ENCODE results near the gene PTDSS2. TPM values are rescaled to one million over a fixed set of nuclear protein-coding genes. Genes with fewer than 3 reads are reported as not detected.

The PTDSS2 gene
- total RNA-seq, 2 donors from 2014 or later: 20.6 to 27.6 TPM

DNA sequence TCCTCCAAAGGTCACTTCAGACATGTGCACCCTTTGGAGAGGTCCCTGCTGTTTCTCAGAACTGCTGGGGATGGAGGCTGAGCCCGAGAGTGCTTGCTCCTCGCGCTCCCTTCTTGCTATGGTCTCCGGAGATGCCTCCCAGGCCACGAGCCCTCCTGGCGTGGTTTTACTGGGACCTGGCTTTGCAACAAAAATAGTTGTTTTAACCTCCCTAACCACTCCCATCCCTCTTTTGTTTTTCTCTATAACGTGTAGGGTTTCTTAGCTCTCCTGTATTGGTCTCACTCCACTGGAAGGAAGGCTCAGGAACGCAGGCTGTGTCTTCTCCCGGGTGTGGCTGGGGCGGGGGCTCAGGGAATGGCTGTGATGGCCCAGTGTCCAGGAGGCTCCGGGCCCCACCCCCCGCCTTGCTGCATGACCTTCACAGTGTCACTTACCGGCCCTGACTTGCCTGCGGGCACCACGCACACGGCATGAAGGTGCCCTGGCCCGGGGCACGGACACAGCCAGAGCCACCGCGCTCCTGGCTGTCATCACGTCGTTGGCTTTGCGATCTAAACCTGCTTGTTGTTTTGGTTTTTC is 5.6 kb downstream of the PTDSS2 start:
- Histone ChIP-seq H3K9ac (ENCODE audit: low read depth in 2 of 2, low read length in 2 of 2) (no peak overlapping the region), H3K27ac (no peak overlapping the region), H3K4me3 (no peak overlapping the region), H3K4me1 (peaks cover 6% of the 10 kb centered on the region), H3K36me3 (no peaks in the 10 kb centered on the region), H3K9me3 (no peaks in the 10 kb centered on the region), H3K27me3 (no peaks in the 10 kb centered on the region)
- intact Hi-C loops (cut with DNase I): no loop called here
- DNase-seq: no peak
- TF ChIP-seq, protein P1, sequence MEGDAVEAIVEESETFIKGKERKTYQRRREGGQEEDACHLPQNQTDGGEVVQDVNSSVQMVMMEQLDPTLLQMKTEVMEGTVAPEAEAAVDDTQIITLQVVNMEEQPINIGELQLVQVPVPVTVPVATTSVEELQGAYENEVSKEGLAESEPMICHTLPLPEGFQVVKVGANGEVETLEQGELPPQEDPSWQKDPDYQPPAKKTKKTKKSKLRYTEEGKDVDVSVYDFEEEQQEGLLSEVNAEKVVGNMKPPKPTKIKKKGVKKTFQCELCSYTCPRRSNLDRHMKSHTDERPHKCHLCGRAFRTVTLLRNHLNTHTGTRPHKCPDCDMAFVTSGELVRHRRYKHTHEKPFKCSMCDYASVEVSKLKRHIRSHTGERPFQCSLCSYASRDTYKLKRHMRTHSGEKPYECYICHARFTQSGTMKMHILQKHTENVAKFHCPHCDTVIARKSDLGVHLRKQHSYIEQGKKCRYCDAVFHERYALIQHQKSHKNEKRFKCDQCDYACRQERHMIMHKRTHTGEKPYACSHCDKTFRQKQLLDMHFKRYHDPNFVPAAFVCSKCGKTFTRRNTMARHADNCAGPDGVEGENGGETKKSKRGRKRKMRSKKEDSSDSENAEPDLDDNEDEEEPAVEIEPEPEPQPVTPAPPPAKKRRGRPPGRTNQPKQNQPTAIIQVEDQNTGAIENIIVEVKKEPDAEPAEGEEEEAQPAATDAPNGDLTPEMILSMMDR (IDR thresholded peaks at IDR 0.05): no peak

GRCh38 chr11:456533-456932 is 6.5 kb downstream of the PTDSS2 start:
- TF ChIP-seq, protein P1 (IDR thresholded peaks at IDR 0.05): no peak
- Histone ChIP-seq H3K4me1 (no peaks in the 10 kb centered on the region), H3K27me3 (no peaks in the 10 kb centered on the region), H3K9ac (ENCODE audit: low read depth in 2 of 2, low read length in 2 of 2) (no peak overlapping the region), H3K36me3 (no peaks in the 10 kb centered on the region), H3K9me3 (no peaks in the 10 kb centered on the region), H3K4me3 (no peak overlapping the region), H3K27ac (no peak overlapping the region)
- no peak for DNase-seq
- intact Hi-C loops (cut with DNase I): no loop called here

DNA sequence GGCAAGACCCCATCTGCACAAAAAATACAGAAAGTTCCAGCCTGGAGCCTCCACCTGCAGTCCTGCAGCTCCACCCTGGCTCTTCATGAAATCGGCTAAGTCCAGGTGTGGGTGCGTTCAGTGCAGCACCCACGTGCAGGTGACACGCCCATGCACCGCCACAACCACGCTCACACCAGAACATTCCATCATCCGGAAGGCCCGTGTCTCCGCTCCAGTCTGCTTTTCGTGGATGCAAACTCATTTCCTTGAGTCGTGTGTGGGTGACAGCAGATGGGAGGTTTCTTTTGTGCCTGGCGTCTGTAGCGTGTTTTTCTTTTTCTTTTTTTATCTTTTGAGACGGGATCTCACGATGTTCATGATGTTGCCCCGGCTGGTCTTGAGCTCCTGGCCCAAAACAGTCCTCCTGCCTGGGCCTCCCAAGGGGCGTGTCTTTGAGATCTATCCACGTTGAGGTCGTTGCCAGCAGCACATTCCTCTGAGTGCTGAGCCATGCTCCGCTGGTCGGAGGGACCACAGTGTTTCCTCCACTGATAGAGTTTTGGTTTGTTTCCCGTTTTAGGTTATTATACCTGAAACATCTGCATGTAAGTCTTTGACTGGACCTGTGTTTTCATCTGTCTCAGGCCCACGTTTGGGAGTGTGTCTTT is 7.2 kb downstream of the PTDSS2 start:
- no peaks in the 10 kb centered on the region for H3K9me3 ChIP-seq
- DNase-seq: no peak
- TF ChIP-seq, protein P1 (IDR thresholded peaks at IDR 0.05): no peak
- H3K4me3 ChIP-seq: no peak overlapping the region
- H3K9ac ChIP-seq (ENCODE audit: low read depth in 2 of 2, low read length in 2 of 2): no peak overlapping the region
- no peaks in the 10 kb centered on the region for H3K27me3 ChIP-seq
- H3K36me3 ChIP-seq: no peaks in the 10 kb centered on the region
- H3K4me1 ChIP-seq: no peaks in the 10 kb centered on the region
- intact Hi-C loops (cut with DNase I): no loop called here
- no peak overlapping the region for H3K27ac ChIP-seq

DNA sequence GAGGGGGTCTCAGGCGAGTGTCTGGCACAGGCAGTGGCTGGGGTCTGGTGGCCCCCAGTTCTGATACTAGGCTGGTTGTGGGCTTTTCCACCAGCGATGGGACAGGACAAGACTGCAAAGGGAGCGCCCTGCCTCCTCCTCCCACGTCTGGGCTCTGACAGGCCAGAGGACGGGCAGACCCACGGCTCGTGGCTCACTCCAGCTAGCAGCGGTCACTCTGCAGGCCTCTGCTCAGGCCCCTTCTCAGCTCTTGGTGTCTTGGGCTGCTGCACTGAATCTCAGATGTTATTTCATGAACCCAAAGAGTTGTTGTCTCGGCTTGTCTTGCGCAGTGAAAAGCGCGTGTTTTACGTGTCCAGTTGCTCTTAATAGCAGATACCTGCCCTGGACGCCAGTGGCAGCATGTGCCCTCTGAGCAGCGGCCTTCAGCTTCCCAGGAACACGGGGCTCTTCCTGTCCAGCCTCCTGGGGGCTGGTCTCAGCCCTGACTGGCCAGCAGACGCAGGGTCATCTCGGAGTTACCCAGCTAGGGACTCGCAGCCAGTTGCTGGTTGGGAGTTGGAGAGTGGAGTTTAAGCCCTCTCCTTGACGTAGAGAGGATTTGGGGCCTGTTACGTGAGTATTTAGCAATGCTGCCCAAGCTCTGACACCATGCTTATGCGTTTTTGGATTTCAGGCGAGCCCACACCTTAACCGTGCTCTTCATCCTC is 9.6 kb downstream of the PTDSS2 start:
- TF ChIP-seq, protein P1 (IDR thresholded peaks at IDR 0.05): no peak
- H3K27ac ChIP-seq: no peak overlapping the region
- H3K27me3 ChIP-seq: no peaks in the 10 kb centered on the region
- no peak overlapping the region for H3K9ac ChIP-seq (ENCODE audit: low read depth in 2 of 2, low read length in 2 of 2)
- DNase-seq: no peak
- no peaks in the 10 kb centered on the region for H3K9me3 ChIP-seq
- no peaks in the 10 kb centered on the region for H3K4me1 ChIP-seq
- intact Hi-C loops (cut with DNase I): no loop called here
- no peak overlapping the region for H3K4me3 ChIP-seq
- H3K36me3 ChIP-seq: no peaks in the 10 kb centered on the region

- Histone ChIP-seq H3K4me3 (no peak overlapping the region), H3K4me1 (no peaks in the 10 kb centered on the region), H3K36me3 (no peaks in the 10 kb centered on the region), H3K27me3 (no peaks in the 10 kb centered on the region), H3K27ac (no peak overlapping the region), H3K9me3 (no peaks in the 10 kb centered on the region), H3K9ac (ENCODE audit: low read depth in 2 of 2, low read length in 2 of 2) (no peak overlapping the region)
- DNase-seq: no peak
- TF ChIP-seq, protein P1 (IDR thresholded peaks at IDR 0.05): no peak
- intact Hi-C loops (cut with DNase I): no loop called here
Measured at GRCh38 chr11:460331-461199, 10.5 kb downstream of the PTDSS2 start.

All from colonic mucosa (tissue), 4 donors.